ENCODE results near the gene GLG1.
"Not testable (repeated sequence)": the region's sequence is repeated elsewhere in the genome, so short reads cannot be mapped to it uniquely, and the experiment has no call there.

GLG1 gene

GRCh38 chr16:74446866-74447265 lies 160.0 kb downstream of the GLG1 start:
- peak overlapping the region; percentile 46 for H3K27ac Mint-ChIP-seq
- H3K4me1 Mint-ChIP-seq, result peaks cover 6% of the 10 kb centered on the region
- no peaks in the 10 kb centered on the region for H3K9me3 Mint-ChIP-seq
- no peak for ATAC-seq
- H3K36me3 Mint-ChIP-seq, result peaks cover 42% of the 10 kb centered on the region
- H3K4me3 Mint-ChIP-seq, result no peak overlapping the region
- no peak for DNase-seq (ENCODE audit: low spot score in 2 of 2)

DNA sequence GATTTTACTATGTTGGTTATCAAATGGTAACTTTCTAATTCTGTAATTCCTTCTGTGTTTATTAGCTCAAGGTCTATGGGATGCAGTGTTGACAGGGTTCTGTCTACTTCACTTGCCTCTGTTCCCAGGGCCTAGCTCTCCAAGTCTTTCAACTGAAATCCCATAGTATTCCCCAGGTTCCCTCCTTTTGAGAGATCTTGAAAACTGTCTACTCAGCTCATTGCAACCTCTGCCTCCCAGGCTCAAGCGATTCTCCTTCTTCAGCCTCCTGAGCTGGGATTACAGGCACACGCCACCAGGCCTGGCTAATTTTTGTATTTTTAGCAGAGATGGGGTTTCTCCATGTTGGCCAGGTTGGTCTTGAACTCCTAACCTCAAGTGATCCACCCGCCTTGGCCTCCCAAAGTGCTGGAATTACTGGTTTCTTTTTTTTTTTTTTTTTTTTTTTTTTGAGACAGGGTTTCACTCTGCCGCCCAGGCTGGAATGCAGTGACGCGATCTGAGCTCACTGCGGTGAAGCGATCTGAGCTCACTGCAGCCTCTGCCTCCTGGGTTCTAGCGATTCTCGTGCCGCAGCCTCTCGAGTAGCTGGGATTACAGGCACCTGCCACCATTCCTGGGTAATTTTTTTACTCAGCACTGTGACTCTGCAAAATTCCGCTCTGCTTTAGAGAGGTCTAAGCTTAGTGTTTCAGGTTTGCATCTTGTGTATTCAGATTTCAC lies 163.1 kb downstream of the GLG1 start:
- not testable (repeated sequence) for H3K4me3 Mint-ChIP-seq; H3K27ac Mint-ChIP-seq; ATAC-seq; H3K9me3 Mint-ChIP-seq; DNase-seq (ENCODE audit: low spot score in 2 of 2); H3K4me1 Mint-ChIP-seq
- H3K36me3 Mint-ChIP-seq, result peaks cover 12% of the 10 kb centered on the region

DNA sequence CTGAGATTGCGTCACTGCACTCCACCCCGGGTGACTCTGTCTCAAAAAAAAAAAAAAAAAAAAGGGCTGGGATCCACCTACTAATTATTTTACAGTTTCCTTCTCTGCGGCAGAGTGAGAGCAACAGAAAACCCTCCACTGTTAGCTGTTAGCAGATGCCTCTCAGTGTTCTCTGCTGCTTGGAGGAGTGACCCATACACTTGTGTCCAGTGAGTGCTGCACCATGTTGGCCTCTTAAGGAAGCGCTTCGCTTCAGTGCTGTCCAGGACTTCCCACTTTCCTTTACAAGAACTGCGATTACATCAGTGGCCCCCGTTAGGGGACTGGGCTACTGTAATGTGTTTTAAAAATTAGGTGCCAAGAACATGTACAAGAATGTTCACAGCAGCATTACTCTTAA lies 167.2 kb downstream of the GLG1 start:
- Mint-ChIP-seq H3K4me3 (no peak overlapping the region), H3K4me1 (peaks cover 12% of the 10 kb centered on the region), H3K27ac (no peak overlapping the region), H3K9me3 (peaks cover 3% of the 10 kb centered on the region), H3K36me3 (no peaks in the 10 kb centered on the region)
- ATAC-seq (no peak), DNase-seq (ENCODE audit: low spot score in 2 of 2) (no peak)

DNA sequence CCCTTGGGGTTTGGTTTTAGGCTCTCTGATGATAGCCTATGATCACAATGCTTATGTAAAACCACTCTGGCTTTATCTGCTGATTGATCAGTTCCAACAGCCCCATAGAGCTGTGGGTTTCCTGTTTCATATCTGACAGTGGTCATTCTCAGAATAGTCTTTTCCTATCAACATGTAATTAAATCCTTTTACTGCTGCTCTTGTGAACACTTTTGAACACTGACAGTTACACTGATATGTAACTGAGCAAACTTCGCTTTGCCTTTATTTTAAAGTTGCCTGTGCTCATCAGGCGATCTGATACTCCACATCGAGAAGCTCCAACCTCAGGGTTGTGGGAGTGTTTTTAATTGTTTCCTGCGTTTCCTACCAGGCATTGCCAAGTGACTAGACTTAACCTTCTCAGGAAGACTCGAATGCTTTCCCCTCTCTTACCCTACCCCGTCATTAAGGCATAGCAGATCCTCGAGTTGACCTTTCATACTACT lies 168.4 kb downstream of the GLG1 start:
- peak; percentile 95 for ATAC-seq
- Mint-ChIP-seq H3K4me1 (peaks cover 12% of the 10 kb centered on the region), H3K36me3 (no peaks in the 10 kb centered on the region), H3K27ac (peak overlapping the region; percentile 79), H3K9me3 (peaks cover 3% of the 10 kb centered on the region), H3K4me3 (peak overlapping the region; percentile 40)
- no peak for DNase-seq (ENCODE audit: low spot score in 2 of 2)

DNA sequence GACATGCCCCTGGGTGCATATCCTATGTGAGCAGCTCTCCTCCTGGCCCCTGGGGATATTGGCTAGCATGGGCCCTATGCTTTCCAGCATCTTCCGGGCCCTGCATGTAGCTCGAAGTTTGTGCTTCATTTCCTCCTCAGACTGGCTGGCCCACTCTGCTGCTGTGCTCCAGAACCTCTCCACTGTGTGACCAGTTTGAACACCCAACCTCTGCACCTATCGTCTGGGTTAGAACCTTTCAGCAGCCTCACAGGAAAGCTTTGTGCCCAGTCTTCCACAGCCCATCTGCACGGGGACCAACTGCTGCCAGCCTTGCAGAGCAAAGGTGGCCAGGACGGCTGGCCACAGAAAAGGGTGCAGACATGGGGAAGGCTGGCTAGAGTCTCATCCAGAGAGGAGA lies 175.4 kb downstream of the GLG1 start:
- no peak overlapping the region for H3K4me3 Mint-ChIP-seq
- no peak overlapping the region for H3K27ac Mint-ChIP-seq
- peaks cover 3% of the 10 kb centered on the region for H3K9me3 Mint-ChIP-seq
- H3K36me3 Mint-ChIP-seq, result no peaks in the 10 kb centered on the region
- ATAC-seq, result no peak
- H3K4me1 Mint-ChIP-seq, result no peaks in the 10 kb centered on the region
- no peak for DNase-seq (ENCODE audit: low spot score in 2 of 2)

- not testable (repeated sequence) for H3K4me3 Mint-ChIP-seq; H3K4me1 Mint-ChIP-seq; DNase-seq (ENCODE audit: low spot score in 2 of 2); H3K36me3 Mint-ChIP-seq; H3K9me3 Mint-ChIP-seq; H3K27ac Mint-ChIP-seq
- peak; percentile 79 for ATAC-seq
Observed at GRCh38 chr16:74430036-74430712, 176.7 kb downstream of the GLG1 start.

- not testable (repeated sequence) for H3K4me1 Mint-ChIP-seq; H3K9me3 Mint-ChIP-seq; DNase-seq (ENCODE audit: low spot score in 2 of 2); H3K36me3 Mint-ChIP-seq; ATAC-seq; H3K27ac Mint-ChIP-seq; H3K4me3 Mint-ChIP-seq
Observed at GRCh38 chr16:74428493-74428892, 178.4 kb downstream of the GLG1 start.

DNA sequence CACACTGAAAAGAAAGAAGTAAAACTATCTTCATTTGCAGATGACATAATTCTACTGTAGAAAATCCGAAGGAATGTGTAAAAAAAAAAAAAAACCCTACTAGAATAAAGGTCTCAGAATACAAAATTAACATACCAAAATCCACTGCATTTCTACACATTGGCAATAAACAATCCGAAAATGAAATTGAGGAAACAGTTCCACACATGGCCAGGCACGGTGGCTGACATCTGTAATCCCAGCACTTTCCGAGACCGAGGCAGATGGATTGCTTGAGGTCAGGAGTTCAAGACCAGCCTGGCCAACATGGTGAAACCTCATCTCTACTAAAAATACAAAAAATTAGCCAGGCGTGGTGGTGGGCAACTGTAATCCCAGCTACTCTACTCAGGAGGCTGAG lies 181.2 kb downstream of the GLG1 start:
- not testable (repeated sequence) for H3K9me3 Mint-ChIP-seq; H3K4me3 Mint-ChIP-seq; ATAC-seq; H3K27ac Mint-ChIP-seq; H3K4me1 Mint-ChIP-seq; H3K36me3 Mint-ChIP-seq; DNase-seq (ENCODE audit: low spot score in 2 of 2)

GRCh38 chr16:74423721-74424120 lies 183.2 kb downstream of the GLG1 start:
- H3K27ac Mint-ChIP-seq; H3K36me3 Mint-ChIP-seq; H3K4me1 Mint-ChIP-seq; DNase-seq (ENCODE audit: low spot score in 2 of 2); H3K4me3 Mint-ChIP-seq; H3K9me3 Mint-ChIP-seq; ATAC-seq: not testable (repeated sequence)

- H3K4me1 Mint-ChIP-seq; H3K9me3 Mint-ChIP-seq; ATAC-seq; H3K36me3 Mint-ChIP-seq; H3K4me3 Mint-ChIP-seq; DNase-seq (ENCODE audit: low spot score in 2 of 2); H3K27ac Mint-ChIP-seq: not testable (repeated sequence)
Observed at GRCh38 chr16:74422086-74422485, 184.8 kb downstream of the GLG1 start.

- H3K4me3 Mint-ChIP-seq; ATAC-seq; DNase-seq (ENCODE audit: low spot score in 2 of 2); H3K9me3 Mint-ChIP-seq; H3K27ac Mint-ChIP-seq; H3K4me1 Mint-ChIP-seq; H3K36me3 Mint-ChIP-seq: not testable (repeated sequence)
Observed at GRCh38 chr16:74421482-74421785, 185.5 kb downstream of the GLG1 start.

- not testable (repeated sequence) for H3K9me3 Mint-ChIP-seq; H3K36me3 Mint-ChIP-seq; H3K4me1 Mint-ChIP-seq; H3K4me3 Mint-ChIP-seq; ATAC-seq; DNase-seq (ENCODE audit: low spot score in 2 of 2); H3K27ac Mint-ChIP-seq
Observed at GRCh38 chr16:74420612-74421481, 186.1 kb downstream of the GLG1 start, which contains the start of gene CLEC18B. CLEC18B (minus strand) TSS chr16:74421478; CDS start chr16:74421270, 208 bp downstream.

DNA sequence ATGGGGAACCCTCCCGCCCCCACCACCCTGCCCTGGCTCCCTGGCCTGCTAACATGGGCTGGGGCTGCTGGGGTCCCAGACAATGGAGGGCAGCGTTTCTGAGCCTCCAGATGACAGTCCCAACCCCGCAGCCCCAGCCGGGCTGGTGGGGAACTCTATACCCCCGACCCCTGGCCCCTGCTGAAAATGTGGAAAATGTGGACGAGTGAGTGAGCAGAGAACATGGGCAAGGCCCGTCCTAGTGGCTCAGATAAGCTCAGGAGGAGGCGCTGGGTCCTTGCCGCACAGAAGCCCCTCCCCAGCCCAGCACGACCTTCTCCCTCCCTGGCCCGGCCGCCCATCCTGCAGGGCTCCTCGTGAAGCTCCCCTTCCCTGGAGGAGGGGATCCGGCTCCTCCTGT lies 187.1 kb downstream of the GLG1 start:
- not testable (repeated sequence) for H3K4me1 Mint-ChIP-seq, H3K27ac Mint-ChIP-seq, ATAC-seq

GRCh38 chr16:74417897-74418296 lies 189.0 kb downstream of the GLG1 start:
- ATAC-seq; H3K27ac Mint-ChIP-seq; H3K9me3 Mint-ChIP-seq; DNase-seq (ENCODE audit: low spot score in 2 of 2); H3K36me3 Mint-ChIP-seq; H3K4me1 Mint-ChIP-seq; H3K4me3 Mint-ChIP-seq: not testable (repeated sequence)

More for the DNA sequence above, 187.1 kb downstream of the GLG1 start:
- not testable (repeated sequence) for H3K36me3 Mint-ChIP-seq; DNase-seq (ENCODE audit: low spot score in 2 of 2); H3K9me3 Mint-ChIP-seq; H3K4me3 Mint-ChIP-seq

- not testable (repeated sequence) for H3K9me3 Mint-ChIP-seq; H3K4me1 Mint-ChIP-seq; ATAC-seq; H3K36me3 Mint-ChIP-seq; DNase-seq (ENCODE audit: low spot score in 2 of 2); H3K4me3 Mint-ChIP-seq; H3K27ac Mint-ChIP-seq
Observed at GRCh38 chr16:74413920-74414319, 193.0 kb downstream of the GLG1 start.
